HG03064 (cell line): Measurements from ENCODE around the gene TLR8.
"Not testable (repeated sequence)": the region's sequence is repeated elsewhere in the genome, so short reads cannot be mapped to it uniquely, and the experiment has no call there.

ENCODE experiments used
- ATAC-seq: cut with Tn5 transposase; IDR thresholded peaks from one replicate; pipeline ENCODE4 v1.9.1; 2021; ENCODE audit warnings: low read depth; ENCODE audit not compliant: unreplicated experiment

Gene TLR8

DNA sequence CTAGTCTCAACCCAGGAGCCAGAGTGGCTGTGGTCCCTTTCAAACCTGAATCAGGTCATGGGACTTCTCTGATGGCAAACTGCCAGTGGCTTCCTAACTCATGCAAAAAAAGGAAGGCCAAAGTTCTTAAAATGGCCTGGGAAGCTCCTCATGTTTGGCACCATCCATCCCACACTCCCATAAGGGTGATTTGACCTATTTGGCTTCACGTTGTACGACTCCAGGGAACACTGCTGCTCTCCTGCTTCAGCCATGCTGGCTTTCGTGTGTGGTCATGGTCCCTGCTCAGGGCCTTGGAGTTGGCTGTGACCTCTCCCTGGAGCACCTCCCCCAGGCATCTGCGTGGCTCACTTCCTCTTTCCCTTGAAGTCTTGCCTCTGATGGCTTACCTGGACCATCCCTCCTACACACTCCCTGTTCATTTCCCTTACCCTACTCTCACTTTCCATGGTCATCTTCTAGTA lies 55.7 kb downstream of the TLR8 start:
- ATAC-seq: no peak

GRCh38 chrX:12963210-12963850 lies 56.9 kb downstream of the TLR8 start:
- ATAC-seq: not testable (repeated sequence)

- no peak for ATAC-seq
Observed at GRCh38 chrX:12965131-12965940, 58.9 kb downstream of the TLR8 start.

GRCh38 chrX:12966151-12966550 lies 59.7 kb downstream of the TLR8 start:
- no peak for ATAC-seq

DNA sequence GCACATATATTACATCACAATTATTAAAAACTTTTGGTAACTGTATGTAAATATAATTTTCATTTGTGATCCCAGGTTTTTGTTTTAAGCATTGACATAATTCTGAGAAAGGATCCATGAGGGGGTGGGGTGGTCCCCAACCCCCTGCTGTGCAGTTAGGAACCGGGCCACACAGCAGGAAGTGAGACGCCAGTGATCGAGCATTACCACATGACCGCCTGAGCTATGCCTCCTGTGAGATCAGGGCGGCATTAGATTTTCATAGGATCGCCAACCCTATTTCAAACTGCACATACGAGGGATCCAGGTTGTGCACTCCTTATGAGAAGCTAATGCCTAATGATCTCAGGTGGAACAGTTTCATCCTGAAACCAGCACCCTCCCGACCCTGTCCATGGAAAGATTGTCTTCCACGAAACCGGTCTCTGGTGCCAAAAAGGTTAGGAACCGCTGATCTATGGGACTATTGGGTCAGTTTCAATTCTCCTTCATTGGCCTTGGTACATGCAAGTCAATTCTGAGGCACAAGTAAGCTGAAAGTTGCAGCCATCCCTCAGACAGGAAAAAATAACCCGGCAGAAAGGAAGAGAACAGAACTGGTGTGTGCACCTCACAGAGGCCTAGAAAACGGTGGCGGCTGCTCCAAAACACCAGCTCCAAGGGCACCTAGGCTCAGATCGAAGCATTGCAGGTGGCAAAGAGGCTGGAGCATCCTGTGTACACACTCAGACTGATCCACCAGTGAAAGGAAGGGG lies 61.5 kb downstream of the TLR8 start:
- ATAC-seq: no peak

DNA sequence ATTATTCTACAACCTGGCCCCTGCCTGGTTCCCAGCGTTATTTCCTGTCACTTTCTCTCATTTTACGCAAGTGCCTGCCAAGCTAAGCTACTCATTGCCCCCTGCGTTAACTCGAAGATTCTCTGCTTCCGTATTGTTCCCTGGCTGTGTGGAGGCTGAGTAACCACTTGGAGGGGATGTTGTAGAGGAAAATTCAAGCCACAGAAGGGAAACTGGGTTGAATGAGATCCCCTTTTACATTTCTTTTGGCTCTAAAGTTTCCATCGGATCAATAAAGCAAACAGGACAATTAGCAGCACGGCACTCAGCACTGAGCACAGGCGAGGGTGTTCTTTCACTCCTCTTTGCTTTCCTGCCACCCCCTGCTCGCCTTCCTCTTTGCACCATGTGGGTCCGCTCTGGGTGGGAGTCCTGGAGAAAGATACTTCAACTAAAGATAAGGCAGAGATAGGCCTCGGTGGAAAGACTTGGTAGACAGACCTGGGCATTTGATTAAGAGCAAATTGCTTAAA lies 64.3 kb downstream of the TLR8 start:
- ATAC-seq: no peak

- ATAC-seq: no peak
Observed at GRCh38 chrX:12971282-12972003, 65.0 kb downstream of the TLR8 start.

DNA sequence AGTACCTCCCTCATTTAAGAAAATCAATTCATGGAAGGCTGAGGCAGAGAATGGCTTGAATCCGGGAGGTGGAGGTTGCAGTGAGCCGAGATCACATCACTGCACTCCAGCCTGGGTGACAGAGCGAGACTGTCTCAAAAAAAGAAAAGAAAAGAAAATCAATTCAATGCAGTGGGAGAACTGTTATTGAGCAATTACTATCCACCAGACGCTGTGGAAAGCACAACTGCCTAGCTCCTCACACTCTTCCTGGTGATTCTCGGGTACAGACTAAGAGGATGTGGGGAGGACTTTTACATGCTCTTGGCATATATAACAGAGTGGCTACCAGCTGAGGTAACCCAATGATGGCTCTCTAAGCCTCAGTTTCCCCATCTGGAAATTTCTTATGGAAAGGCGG lies 65.8 kb downstream of the TLR8 start:
- no peak for ATAC-seq
